Liver (tissue), 3 donors: ENCODE measurements around the gene PAWR.

Source experiments
- EGR1 ChIP-seq, 2 donors: IDR thresholded peaks; 2 replicates each; pipeline ENCODE4 v1.6.1; 2016 to 2018; ENCODE audit warnings: antibody characterized with exemption in 2 of 2, low read depth in 2 of 2
- FOXA1 ChIP-seq: IDR thresholded peaks from 2 replicates; pipeline ENCODE4 v1.6.1; 2016; ENCODE audit warnings: antibody characterized with exemption
- GABPA ChIP-seq, 2 donors: IDR thresholded peaks in 1 of 2; conservative IDR thresholded peaks in 1 of 2; 2 replicates each; pipeline ENCODE4 v1.6.1; 2016; ENCODE audit warnings: antibody characterized with exemption in 2 of 2, mild to moderate bottlenecking in 1 of 2, moderate library complexity in 1 of 2
- HNF4A ChIP-seq, 2 donors: conservative IDR thresholded peaks; 2 replicates each; pipeline ENCODE4 v1.6.1; 2016; ENCODE audit warnings: antibody characterized with exemption in 2 of 2, mild to moderate bottlenecking in 2 of 2
- HNF4G ChIP-seq: IDR thresholded peaks from 2 replicates; pipeline ENCODE4 v1.6.1; 2016; ENCODE audit warnings: antibody characterized with exemption
- JUND ChIP-seq, 2 donors: IDR thresholded peaks; 2 replicates each; pipeline ENCODE4 v1.6.1; 2016; ENCODE audit warnings: antibody characterized with exemption in 2 of 2
- NR2F2 ChIP-seq: IDR thresholded peaks from 2 replicates; pipeline ENCODE4 v1.6.1; 2016; ENCODE audit warnings: antibody characterized with exemption
- RAD21 ChIP-seq, 2 donors: IDR thresholded peaks; 2 replicates each; pipeline ENCODE4 v1.6.1; 2016; ENCODE audit warnings: antibody characterized with exemption in 2 of 2, mild to moderate bottlenecking in 2 of 2
- RXRA ChIP-seq, 2 donors: IDR thresholded peaks; 2 replicates each; pipeline ENCODE4 v1.6.1; 2017 to 2018; ENCODE audit warnings: antibody characterized with exemption in 2 of 2, mild to moderate bottlenecking in 1 of 2
- SP1 ChIP-seq: IDR thresholded peaks from 2 replicates; pipeline ENCODE4 v1.6.1; 2018; ENCODE audit warnings: antibody characterized with exemption, mild to moderate bottlenecking
- TAF1 ChIP-seq: conservative IDR thresholded peaks from 2 replicates; pipeline ENCODE4 v1.6.1; 2016; ENCODE audit warnings: antibody characterized with exemption, mild to moderate bottlenecking
- YY1 ChIP-seq: IDR thresholded peaks from 2 replicates; pipeline ENCODE4 v1.6.1; 2016; ENCODE audit warnings: antibody characterized with exemption, mild to moderate bottlenecking
- TF ChIP-seq, protein P1 (sequence below): fragments of 150-350 bp; IDR thresholded peaks from 2 replicates; pipeline ENCODE4 v1.5.1; 2017; ENCODE audit warnings: improper control_type of control experiment, low read depth, low read length; ENCODE audit not compliant: missing input control
- TF ChIP-seq, protein P2 (sequence below): IDR thresholded peaks from 2 replicates; pipeline ENCODE4 v1.6.1; 2016; ENCODE audit warnings: antibody characterized with exemption, mild to moderate bottlenecking
- donor health status: healthy.
- donor health status: healthy.

DNA sequence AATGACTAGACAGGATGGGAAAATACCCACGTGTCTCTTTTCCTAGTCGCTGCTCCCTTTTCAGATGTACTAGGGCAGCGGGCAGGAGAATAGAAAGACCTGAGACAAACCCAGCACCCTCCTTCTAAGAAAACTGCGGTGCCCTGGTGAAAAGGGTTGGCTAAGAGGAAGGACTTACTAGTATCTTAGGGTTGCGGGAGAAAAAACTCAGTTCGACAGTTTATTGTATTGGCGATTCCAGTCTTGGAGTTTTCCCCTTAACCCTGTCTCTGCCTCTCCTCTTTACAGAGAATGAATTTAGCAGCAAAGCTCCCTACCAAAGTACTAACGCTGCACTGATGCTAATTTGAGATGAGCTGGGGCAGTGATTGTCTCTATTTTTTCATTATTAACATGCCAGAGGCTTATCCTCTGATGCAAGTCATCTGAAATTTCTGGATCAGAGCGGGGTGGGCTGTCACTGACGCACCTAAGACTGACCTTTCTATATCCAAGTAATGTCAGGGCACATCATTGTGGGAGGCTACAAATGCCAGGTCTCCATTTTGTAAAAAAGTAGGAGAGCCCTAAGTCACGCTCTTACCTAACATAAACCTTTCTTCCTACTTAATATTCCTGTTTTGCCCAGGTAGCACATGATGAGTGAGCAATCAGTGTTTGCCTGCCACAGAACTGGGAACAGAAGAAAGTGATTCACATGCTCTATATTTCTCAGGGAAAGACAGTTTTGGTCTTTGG is 916 bp upstream of the PAWR start:
- TF ChIP-seq SP1 (no peak), TAF1 (no peak), RXRA (IDR thresholded peaks at IDR 0.05) (no peak), YY1 (peak; percentile 29), FOXA1 (no peak), NR2F2 (no peak), HNF4G (no peak), EGR1 (IDR thresholded peaks at IDR 0.05; ENCODE audit: low read depth in 2 of 2) (no peak), HNF4A (conservative IDR thresholded peaks at IDR 0.05) (no peak), RAD21 (IDR thresholded peaks at IDR 0.05) (peak; percentile 27 to 31), GABPA (IDR thresholded peaks at IDR 0.05 in 1 of 2, conservative IDR thresholded peaks at IDR 0.05 in 1 of 2) (no peak), JUND (IDR thresholded peaks at IDR 0.05) (no peak)
- TF ChIP-seq, protein P1, sequence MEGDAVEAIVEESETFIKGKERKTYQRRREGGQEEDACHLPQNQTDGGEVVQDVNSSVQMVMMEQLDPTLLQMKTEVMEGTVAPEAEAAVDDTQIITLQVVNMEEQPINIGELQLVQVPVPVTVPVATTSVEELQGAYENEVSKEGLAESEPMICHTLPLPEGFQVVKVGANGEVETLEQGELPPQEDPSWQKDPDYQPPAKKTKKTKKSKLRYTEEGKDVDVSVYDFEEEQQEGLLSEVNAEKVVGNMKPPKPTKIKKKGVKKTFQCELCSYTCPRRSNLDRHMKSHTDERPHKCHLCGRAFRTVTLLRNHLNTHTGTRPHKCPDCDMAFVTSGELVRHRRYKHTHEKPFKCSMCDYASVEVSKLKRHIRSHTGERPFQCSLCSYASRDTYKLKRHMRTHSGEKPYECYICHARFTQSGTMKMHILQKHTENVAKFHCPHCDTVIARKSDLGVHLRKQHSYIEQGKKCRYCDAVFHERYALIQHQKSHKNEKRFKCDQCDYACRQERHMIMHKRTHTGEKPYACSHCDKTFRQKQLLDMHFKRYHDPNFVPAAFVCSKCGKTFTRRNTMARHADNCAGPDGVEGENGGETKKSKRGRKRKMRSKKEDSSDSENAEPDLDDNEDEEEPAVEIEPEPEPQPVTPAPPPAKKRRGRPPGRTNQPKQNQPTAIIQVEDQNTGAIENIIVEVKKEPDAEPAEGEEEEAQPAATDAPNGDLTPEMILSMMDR = no peak
- TF ChIP-seq, protein P2, sequence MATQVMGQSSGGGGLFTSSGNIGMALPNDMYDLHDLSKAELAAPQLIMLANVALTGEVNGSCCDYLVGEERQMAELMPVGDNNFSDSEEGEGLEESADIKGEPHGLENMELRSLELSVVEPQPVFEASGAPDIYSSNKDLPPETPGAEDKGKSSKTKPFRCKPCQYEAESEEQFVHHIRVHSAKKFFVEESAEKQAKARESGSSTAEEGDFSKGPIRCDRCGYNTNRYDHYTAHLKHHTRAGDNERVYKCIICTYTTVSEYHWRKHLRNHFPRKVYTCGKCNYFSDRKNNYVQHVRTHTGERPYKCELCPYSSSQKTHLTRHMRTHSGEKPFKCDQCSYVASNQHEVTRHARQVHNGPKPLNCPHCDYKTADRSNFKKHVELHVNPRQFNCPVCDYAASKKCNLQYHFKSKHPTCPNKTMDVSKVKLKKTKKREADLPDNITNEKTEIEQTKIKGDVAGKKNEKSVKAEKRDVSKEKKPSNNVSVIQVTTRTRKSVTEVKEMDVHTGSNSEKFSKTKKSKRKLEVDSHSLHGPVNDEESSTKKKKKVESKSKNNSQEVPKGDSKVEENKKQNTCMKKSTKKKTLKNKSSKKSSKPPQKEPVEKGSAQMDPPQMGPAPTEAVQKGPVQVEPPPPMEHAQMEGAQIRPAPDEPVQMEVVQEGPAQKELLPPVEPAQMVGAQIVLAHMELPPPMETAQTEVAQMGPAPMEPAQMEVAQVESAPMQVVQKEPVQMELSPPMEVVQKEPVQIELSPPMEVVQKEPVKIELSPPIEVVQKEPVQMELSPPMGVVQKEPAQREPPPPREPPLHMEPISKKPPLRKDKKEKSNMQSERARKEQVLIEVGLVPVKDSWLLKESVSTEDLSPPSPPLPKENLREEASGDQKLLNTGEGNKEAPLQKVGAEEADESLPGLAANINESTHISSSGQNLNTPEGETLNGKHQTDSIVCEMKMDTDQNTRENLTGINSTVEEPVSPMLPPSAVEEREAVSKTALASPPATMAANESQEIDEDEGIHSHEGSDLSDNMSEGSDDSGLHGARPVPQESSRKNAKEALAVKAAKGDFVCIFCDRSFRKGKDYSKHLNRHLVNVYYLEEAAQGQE = no peak
